K562 (cell line): ENCODE results near the gene GHITM. TPM values are rescaled to one million over a fixed set of nuclear protein-coding genes. Genes with fewer than 3 reads are reported as not detected.

Experiments
- ATAC-seq: fragments of 200-7000 bp; cut with Tn5 transposase; 3 replicates; pipeline ENCODE4 v1.9.1; 2020; ENCODE audit warnings: moderate library complexity
- BruUV-seq: library from RNA; stranded (reverse); fragments of 400-500 nt; replicated peaks from 2 replicates; lab custom pipeline; 2021; lab: Mats Ljungman, UMichigan
- CTCF ChIA-PET: fragments of 300-600 bp; formaldehyde crosslinking; extraction: SDS; loops from one replicate; lab custom pipeline; 2021; ENCODE audit warnings: low intra/inter-chr PET ratio; lab: Yijun Ruan, JAX
- POLR2A ChIA-PET: fragments of 300-600, 350-650 bp; sonication (Branson Sonifier 250); formaldehyde crosslinking; extraction: SDS; loops from one replicate; lab custom pipeline; 2021; ENCODE audit warnings: antibody characterized with exemption, inconsistent platforms; lab: Yijun Ruan, JAX
- DNase-seq, 4 experiments: peaks; one replicate each; pipeline versions ENCODE4 v3.0.0 to v3.0.0-alpha.2; 2011 to 2018; ENCODE audit warnings: low spot score in 3 of 4, mixed read lengths in 3 of 4; ENCODE audit errors: extremely low read depth in 1 of 4
- FAIRE-seq: peaks from 2 replicates; lab custom pipeline; 2011; peaks lifted over from hg19 to GRCh38; lab: Jason Lieb, UNC
- H2AFZ ChIP-seq: 2 replicates; pipeline ENCODE4 v1.6.0; 2011; ENCODE audit warnings: low read depth, low read length, control low read depth, inconsistent platforms
- H3K27ac ChIP-seq: fragments of 200-600 bp; 3 replicates; pipeline ENCODE4 v1.8.0; 2011; ENCODE audit warnings: low read depth, mild to moderate bottlenecking, control low read depth, inconsistent platforms, low read length, moderate library complexity, mixed read lengths; ENCODE audit errors: extremely low read depth
- H3K27me3 ChIP-seq, 2 experiments: fragments of 300-600 bp in 1 of 2; 2 replicates in 1 of 2; 3 replicates in 1 of 2; pipeline versions ENCODE4 v1.6.0 to v1.8.0; 2011; ENCODE audit warnings: inconsistent platforms in 2 of 2, low read length in 2 of 2, mild to moderate bottlenecking in 1 of 2, mixed read lengths in 1 of 2, moderate library complexity in 1 of 2; ENCODE audit not compliant: control insufficient read depth in 2 of 2, insufficient read depth in 2 of 2
- H3K36me3 ChIP-seq: fragments of 300-600 bp; 3 replicates; pipeline ENCODE4 v1.8.0; 2011; ENCODE audit warnings: mild to moderate bottlenecking, low read length, inconsistent platforms; ENCODE audit not compliant: control insufficient read depth, insufficient read depth
- H3K4me1 ChIP-seq, 2 experiments: fragments of 200-600 bp in 1 of 2; replicated peaks in 1 of 2; 2 replicates in 1 of 2; 3 replicates in 1 of 2; pipeline versions ENCODE4 v1.5.1 to v1.8.0; 2011; ENCODE audit warnings: inconsistent platforms in 2 of 2, low read length in 2 of 2, mild to moderate bottlenecking in 1 of 2, mixed read lengths in 1 of 2, moderate library complexity in 1 of 2; ENCODE audit not compliant: control insufficient read depth in 2 of 2, insufficient read depth in 2 of 2
- H3K4me2 ChIP-seq: 2 replicates; pipeline ENCODE4 v1.6.1; 2011; ENCODE audit warnings: low read length, control low read depth, inconsistent platforms, mixed read lengths; ENCODE audit not compliant: insufficient read depth
- H3K4me3 ChIP-seq: fragments of 200-600 bp; sonication (generic), shearing (Covaris generic); 2 replicates; pipeline ENCODE4 v1.5.1; 2016; ENCODE audit warnings: control low read depth, inconsistent platforms
- H3K79me2 ChIP-seq: fragments of 200-600 bp; 3 replicates; pipeline ENCODE4 v1.8.0; 2011; ENCODE audit warnings: low read length, inconsistent platforms; ENCODE audit not compliant: control insufficient read depth, insufficient read depth
- H3K9ac ChIP-seq, 2 experiments: 2 replicates each; pipeline versions ENCODE4 v1.6.0 to v1.6.1; 2011; ENCODE audit warnings: low read depth in 2 of 2, low read length in 2 of 2, control low read depth in 1 of 2, inconsistent platforms in 1 of 2, mild to moderate bottlenecking in 1 of 2, mixed read lengths in 1 of 2; ENCODE audit not compliant: insufficient read depth in 1 of 2
- H3K9me1 ChIP-seq: one replicate; pipeline ENCODE4 v1.6.0; 2011; ENCODE audit warnings: inconsistent platforms, mild to moderate bottlenecking, low read length, moderate library complexity; ENCODE audit not compliant: control insufficient read depth, insufficient read depth
- H3K9me3 ChIP-seq: replicated peaks from 2 replicates; pipeline ENCODE4 v1.5.1; 2011; ENCODE audit warnings: low read depth, low read length, inconsistent platforms; ENCODE audit not compliant: control insufficient read depth, insufficient read depth
- H4K20me1 ChIP-seq: replicated peaks from 2 replicates; pipeline ENCODE4 v1.6.1; 2011; ENCODE audit warnings: low read length, inconsistent platforms, mixed read lengths; ENCODE audit not compliant: control insufficient read depth, insufficient read depth
- ARID1B ChIP-seq: fragments of 450-650 bp; IDR thresholded peaks from 2 replicates; pipeline ENCODE4 v1.6.1; 2016; ENCODE audit warnings: antibody characterized with exemption, mild to moderate bottlenecking, inconsistent platforms
- BACH1 ChIP-seq: fragments of 200-800 bp; sonication (Bioruptor generic); IDR thresholded peaks from 2 replicates; pipeline ENCODE4 v1.6.1; 2016; ENCODE audit warnings: missing genetic modification characterization, missing compliant biosample characterization
- E2F1 ChIP-seq: sonication (generic); formaldehyde crosslinking; IDR thresholded peaks from 2 replicates; pipeline ENCODE4 v1.8.1; 2023; ENCODE audit warnings: mild to moderate bottlenecking, missing genetic modification reagents, moderate library complexity
- MTF1 ChIP-seq: fragments of 250-450 bp; sonication (Bioruptor Pico); IDR thresholded peaks from 2 replicates; pipeline ENCODE4 v1.9.0; 2021; ENCODE audit warnings: moderate library complexity, mild to moderate bottlenecking, inconsistent platforms, borderline replicate concordance
- PTTG1 ChIP-seq: fragments of 450-650 bp; IDR thresholded peaks from 2 replicates; pipeline ENCODE4 v1.6.1; 2016; ENCODE audit warnings: low read depth, mild to moderate bottlenecking, missing genetic modification characterization, missing compliant biosample characterization
- ZBTB9 ChIP-seq: fragments of 450-650 bp; formaldehyde crosslinking; IDR thresholded peaks from 2 replicates; pipeline ENCODE4 v1.4.0; 2020; ENCODE audit warnings: mild to moderate bottlenecking, moderate library complexity
- ZNF280B ChIP-seq: fragments of 250-450 bp; sonication (Bioruptor Pico); IDR thresholded peaks from 2 replicates; pipeline ENCODE4 v1.5.1; 2021; ENCODE audit warnings: mild to moderate bottlenecking
- ZNF695 ChIP-seq: fragments of 450-650 bp; formaldehyde crosslinking; IDR thresholded peaks from 2 replicates; pipeline ENCODE4 v1.4.0; 2020; ENCODE audit warnings: mild to moderate bottlenecking, moderate library complexity
- WGBS: fragments of 100-300 bp; shearing (Covaris generic); methylation state at CpG from one replicate; pipeline ENCODE4 v1.1.6; 2016; ENCODE audit warnings: low coverage, mixed read lengths; ENCODE audit not compliant: insufficient coverage; ENCODE audit errors: missing lambda C conversion rate; 5-methylcytosine and 5-hydroxymethylcytosine counted together
- in situ Hi-C: fragments of 300-500 bp; cut with MboI; formaldehyde crosslinking; loops from 4 replicates; pipeline ENCODE4 v1.15.0; 2018; ENCODE audit warnings: inconsistent platforms, mixed read lengths
- intact Hi-C: fragments of 100-400 bp; cut with micrococcal nuclease; formaldehyde crosslinking; loops from 2 replicates; pipeline ENCODE4 v1.14.2; 2022
- polyA plus RNA-seq, 8 experiments: library from polyadenylated mRNA; depleted of rRNA in 4 of 8; stranded (reverse) in 5 of 8; unstranded in 3 of 8; fragments of >200 nt; fragmentation: Nextera tagmentation in 2 of 8; fragmentation: Illumina TruSeq in 1 of 8; extraction: Ambion mirVana in 2 of 8; extraction: Trizol in 1 of 8; gene quantifications; 2 replicates each; pipeline versions ENCODE4 v1.2.1 to v1.2.3, GENCODE V29; 2011 to 2014; ENCODE audit warnings: inconsistent platforms in 1 of 8, missing spikeins in 1 of 8
- total RNA-seq, 7 experiments: library from RNA; depleted of rRNA in 6 of 7; stranded (reverse); fragments of >200 nt in 6 of 7; fragmentation: Illumina TruSeq in 2 of 7; extraction: Trizol in 2 of 7; gene quantifications; 2 replicates each; pipeline versions ENCODE4 v1.2.1 to v1.2.3, GENCODE V29; 2011 to 2021; ENCODE audit warnings: low replicate concordance in 1 of 7

Gene GHITM
- total and polyA plus RNA-seq, 9 of the 15 experiments (the other 6 are each of a cell fraction or from before 2014, with no cell fraction given), result 322 to 1,258 (median 386) TPM

- in situ Hi-C loops, result no loop called here
- no peaks in the 10 kb centered on the region for H3K4me1 ChIP-seq
- H2AFZ ChIP-seq, result no peak overlapping the region
- WGBS, result 3% methylated on average over 2 of the region's 2 CpGs
- ATAC-seq, result no peak
- no peak overlapping the region for H3K4me3 ChIP-seq
- no peak for TF ChIP-seq E2F1 (CRISPR knock-in tag)
- TF ChIP-seq ZNF695 (CRISPR knock-in tag), result no peak
- no peak for TF ChIP-seq ZBTB9
- no peak for TF ChIP-seq BACH1 (tag)
- no peak for TF ChIP-seq ZNF280B (CRISPR knock-in tag)
- TF ChIP-seq ARID1B, result no peak
- TF ChIP-seq MTF1 (CRISPR knock-in tag), result no peak
- no peak for TF ChIP-seq PTTG1 (tag)
- TF ChIP-seq, all 486 proteins: peak for 0
- Histone ChIP-seq H3K4me2 (no peak overlapping the region), H3K9me1 (no peaks in the 10 kb centered on the region), H3K27ac (no peak overlapping the region), H4K20me1 (no peaks in the 10 kb centered on the region), H3K79me2 (no peaks in the 10 kb centered on the region), H3K9ac (no peak overlapping the region), H3K27me3 (peaks cover 27 to 34% of the 10 kb centered on the region in 2 experiments), H3K9me3 (0 out of 2 replicates have a peak, but pooled peaks cover 1% of the 10 kb centered on the region), H3K36me3 (no peaks in the 10 kb centered on the region)
- DNase-seq (no peak), FAIRE-seq (no peak)
- intact Hi-C loops, result no loop called here
- ChIA-PET CTCF (no interaction called here), POLR2A (interaction anchor here (2.3 kb wide), 1 partner anchor 8 kb away, joined by 10 read pairs; no protein-coding TSS in a partner anchor)
- no TSS peak for BruUV-seq
Observed at GRCh38 chr10:84163996-84164395, 24.7 kb downstream of the GHITM start.
